Fibroblast of lung (primary cell): ENCODE results near the gene OPTC.

Source experiments
- EZH2 ChIP-seq: IDR thresholded peaks from 2 replicates; pipeline ENCODE4 v1.5.1; 2012; ENCODE audit warnings: low read length, control low read depth, mild to moderate bottlenecking; ENCODE audit errors: missing control alignments
- TF ChIP-seq, protein P1 (sequence below), 2 donors: IDR thresholded peaks in 1 of 2; conservative IDR thresholded peaks in 1 of 2; 1 replicate in 1 of 2; 2 replicates in 1 of 2; pipeline ENCODE4 v1.5.1; 2011 to 2012; ENCODE audit warnings: low read length in 2 of 2, control low read depth in 1 of 2, inconsistent platforms in 1 of 2, low read depth in 1 of 2, mild to moderate bottlenecking in 1 of 2

DNA sequence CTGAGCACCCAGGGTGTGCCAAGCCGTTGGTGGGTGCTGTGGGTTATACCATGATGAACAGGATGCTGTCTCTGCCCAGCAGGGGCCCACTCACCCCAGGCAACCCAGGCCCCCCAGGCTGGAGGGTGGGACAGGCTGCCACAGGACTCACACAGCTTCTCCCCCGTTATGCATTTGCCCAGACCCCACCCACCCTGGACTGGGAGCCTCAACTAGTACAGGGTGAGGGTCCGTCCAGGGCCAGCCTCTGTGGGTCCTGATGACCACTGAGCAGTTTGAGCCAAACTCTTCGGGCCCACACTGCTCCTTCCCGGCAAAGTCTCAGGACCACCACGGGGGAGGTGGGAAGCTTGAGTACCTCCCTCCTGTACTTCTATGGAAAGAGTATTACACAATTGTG, 22.1 kb upstream of the OPTC start:
- TF ChIP-seq, protein P1, sequence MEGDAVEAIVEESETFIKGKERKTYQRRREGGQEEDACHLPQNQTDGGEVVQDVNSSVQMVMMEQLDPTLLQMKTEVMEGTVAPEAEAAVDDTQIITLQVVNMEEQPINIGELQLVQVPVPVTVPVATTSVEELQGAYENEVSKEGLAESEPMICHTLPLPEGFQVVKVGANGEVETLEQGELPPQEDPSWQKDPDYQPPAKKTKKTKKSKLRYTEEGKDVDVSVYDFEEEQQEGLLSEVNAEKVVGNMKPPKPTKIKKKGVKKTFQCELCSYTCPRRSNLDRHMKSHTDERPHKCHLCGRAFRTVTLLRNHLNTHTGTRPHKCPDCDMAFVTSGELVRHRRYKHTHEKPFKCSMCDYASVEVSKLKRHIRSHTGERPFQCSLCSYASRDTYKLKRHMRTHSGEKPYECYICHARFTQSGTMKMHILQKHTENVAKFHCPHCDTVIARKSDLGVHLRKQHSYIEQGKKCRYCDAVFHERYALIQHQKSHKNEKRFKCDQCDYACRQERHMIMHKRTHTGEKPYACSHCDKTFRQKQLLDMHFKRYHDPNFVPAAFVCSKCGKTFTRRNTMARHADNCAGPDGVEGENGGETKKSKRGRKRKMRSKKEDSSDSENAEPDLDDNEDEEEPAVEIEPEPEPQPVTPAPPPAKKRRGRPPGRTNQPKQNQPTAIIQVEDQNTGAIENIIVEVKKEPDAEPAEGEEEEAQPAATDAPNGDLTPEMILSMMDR (conservative IDR thresholded peaks at IDR 0.05 in 1 of 2, IDR thresholded peaks at IDR 0.05 in 1 of 2; ENCODE audit: low read depth in 1 of 2, low read length in 2 of 2): no peak
- TF ChIP-seq EZH2: no peak
